DOHH2 (cell line): ENCODE measurements around the gene CEP76.

Experiments used
- H3F3A ChIP-seq: fragments of 200-600 bp; sonication (generic), shearing (Covaris generic); 2 replicates; pipeline ENCODE4 v1.6.0; 2016; ENCODE audit warnings: antibody characterized with exemption, mild to moderate bottlenecking; ENCODE audit not compliant: control insufficient read depth, insufficient read depth
- H3K27ac ChIP-seq: fragments of 200-600 bp; sonication (generic); 2 replicates; pipeline ENCODE4 v1.5.1; 2014; ENCODE audit warnings: low read depth, mild to moderate bottlenecking, low read length, moderate library complexity
- H3K27me3 ChIP-seq: fragments of 200-600 bp; sonication (generic); 2 replicates; pipeline ENCODE4 v1.6.1; 2014; ENCODE audit warnings: mild to moderate bottlenecking, low read length, mixed read lengths; ENCODE audit not compliant: control insufficient read depth
- H3K36me3 ChIP-seq: fragments of 200-600 bp; sonication (generic); 2 replicates; pipeline ENCODE4 v1.6.1; 2014; ENCODE audit warnings: mild to moderate bottlenecking, low read length, moderate library complexity, mixed read lengths; ENCODE audit not compliant: control insufficient read depth
- H3K4me1 ChIP-seq: fragments of 200-600 bp; sonication (generic); 2 replicates; pipeline ENCODE4 v1.6.1; 2014; ENCODE audit warnings: mild to moderate bottlenecking, low read length, mixed read lengths; ENCODE audit not compliant: control insufficient read depth
- H3K4me2 ChIP-seq: fragments of 200-600 bp; sonication (generic); 2 replicates; pipeline ENCODE4 v1.6.0; 2014; ENCODE audit warnings: mild to moderate bottlenecking, low read length, moderate library complexity
- H3K4me3 ChIP-seq: fragments of 200-600 bp; sonication (generic); 2 replicates; pipeline ENCODE4 v1.5.1; 2014; ENCODE audit warnings: mild to moderate bottlenecking, low read length, mixed read lengths
- H3K79me2 ChIP-seq: fragments of 200-600 bp; sonication (generic); 2 replicates; pipeline ENCODE4 v1.6.1; 2014; ENCODE audit warnings: mild to moderate bottlenecking, low read length, mixed read lengths; ENCODE audit not compliant: control insufficient read depth
- H3K9me2 ChIP-seq: fragments of 200-600 bp; sonication (generic); replicated peaks from 2 replicates; pipeline ENCODE4 v1.6.1; 2014; ENCODE audit warnings: mild to moderate bottlenecking, low read length, mixed read lengths; ENCODE audit not compliant: control insufficient read depth
- H3K9me3 ChIP-seq: fragments of 200-600 bp; sonication (generic); 2 replicates; pipeline ENCODE4 v1.6.1; 2014; ENCODE audit warnings: antibody characterized with exemption, low read length, mixed read lengths; ENCODE audit not compliant: control insufficient read depth, insufficient read depth
- H4K20me1 ChIP-seq: fragments of 200-600 bp; sonication (generic); 2 replicates; pipeline ENCODE4 v1.6.0; 2014; ENCODE audit warnings: low read depth, mild to moderate bottlenecking, antibody characterized with exemption, low read length, moderate library complexity; ENCODE audit not compliant: control insufficient read depth, insufficient read depth
- CTCF ChIP-seq: fragments of 200-600 bp; sonication (generic); IDR thresholded peaks from one replicate; pipeline ENCODE4 v1.5.1; 2014; ENCODE audit warnings: antibody characterized with exemption, mild to moderate bottlenecking, low read depth, low read length; ENCODE audit not compliant: poor library complexity, severe bottlenecking
- EZH2phosphoT487 ChIP-seq: fragments of 200-600 bp; sonication (generic); IDR thresholded peaks from 2 replicates; pipeline ENCODE4 v1.6.1; 2017; ENCODE audit warnings: borderline replicate concordance, mild to moderate bottlenecking, antibody characterized with exemption, low read length, moderate library complexity, mixed read lengths

Gene CEP76

GRCh38 chr18:12722731-12723130 lies 20.2 kb upstream of the CEP76 start:
- Histone ChIP-seq H4K20me1 (peaks cover 5% of the 10 kb centered on the region; the same call in 1 of the 2 replicates), H3K79me2 (no peaks in the 10 kb centered on the region), H3K9me3 (no peaks in the 10 kb centered on the region), H3K4me1 (no peaks in the 10 kb centered on the region; the same call in 1 of the 2 replicates), H3K9me2 (no peaks in the 10 kb centered on the region), H3K4me3 (no peak overlapping the region), H3K27ac (no peak overlapping the region), H3F3A (peaks cover 21% of the 10 kb centered on the region), H3K27me3 (no peaks in the 10 kb centered on the region), H3K36me3 (peaks cover 86% of the 10 kb centered on the region), H3K4me2 (no peak overlapping the region)
- TF ChIP-seq EZH2phosphoT487 (no peak), CTCF (no peak)

DNA sequence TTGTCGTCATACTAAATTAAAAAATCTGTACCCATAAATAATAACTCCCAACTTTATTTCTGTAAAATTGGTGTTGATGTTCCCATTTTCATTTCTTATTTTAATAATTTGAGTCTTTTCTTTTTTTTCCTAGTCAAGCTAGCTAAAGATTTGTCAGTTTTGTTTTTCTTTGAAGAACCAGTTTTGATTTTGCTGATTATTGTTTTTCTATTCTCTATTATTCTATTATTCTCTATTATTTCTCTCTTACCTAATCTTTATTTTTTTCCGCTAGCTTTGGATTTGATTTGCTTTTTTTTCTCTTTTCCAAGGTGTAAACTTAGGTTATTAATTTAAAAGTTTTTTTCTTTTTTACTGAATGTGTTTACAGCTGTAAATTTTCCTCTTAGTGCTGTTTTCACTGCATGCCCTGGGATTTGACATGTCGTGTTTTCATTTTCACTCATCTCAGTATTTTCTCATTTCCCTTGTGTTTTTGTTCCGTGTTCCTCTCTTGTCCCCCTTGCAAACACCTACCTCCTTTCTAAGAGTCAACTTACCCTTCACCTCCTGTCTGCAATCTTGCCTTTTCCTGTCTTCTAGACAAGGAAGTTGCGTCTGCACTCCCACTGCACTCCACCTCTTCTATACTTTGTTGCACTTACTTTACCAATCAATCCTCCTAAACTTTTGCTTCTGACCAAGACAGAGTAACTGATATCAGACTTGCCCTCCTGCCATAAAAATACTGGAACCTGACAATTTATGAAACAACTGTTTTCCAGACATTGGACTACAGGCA lies 19.2 kb upstream of the CEP76 start:
- Histone ChIP-seq H3K27ac (no peak overlapping the region), H3K4me1 (no peaks in the 10 kb centered on the region; the same call in 1 of the 2 replicates), H3K4me2 (no peak overlapping the region), H3K9me2 (no peaks in the 10 kb centered on the region), H3K9me3 (no peaks in the 10 kb centered on the region), H3K79me2 (no peaks in the 10 kb centered on the region), H3K4me3 (no peak overlapping the region), H4K20me1 (peaks cover 5% of the 10 kb centered on the region; the same call in 1 of the 2 replicates), H3K27me3 (no peaks in the 10 kb centered on the region), H3F3A (peaks cover 21% of the 10 kb centered on the region), H3K36me3 (peaks cover 85% of the 10 kb centered on the region)
- TF ChIP-seq EZH2phosphoT487: no peak
- TF ChIP-seq CTCF: no peak

GRCh38 chr18:12711446-12711845 lies 8.9 kb upstream of the CEP76 start:
- Histone ChIP-seq H3K79me2 (peaks cover 36% of the 10 kb centered on the region), H3K36me3 (peaks cover 70% of the 10 kb centered on the region), H3K27me3 (no peaks in the 10 kb centered on the region), H3K4me3 (no peak overlapping the region), H3K4me1 (no peaks in the 10 kb centered on the region), H3K9me2 (no peaks in the 10 kb centered on the region), H3F3A (no peaks in the 10 kb centered on the region), H3K4me2 (no peak overlapping the region), H3K9me3 (no peaks in the 10 kb centered on the region), H4K20me1 (no peaks in the 10 kb centered on the region), H3K27ac (no peak overlapping the region)
- no peak for TF ChIP-seq CTCF
- TF ChIP-seq EZH2phosphoT487: no peak
